ENCODE data around the gene PRKCH. TPM values are rescaled to one million over a fixed set of nuclear protein-coding genes. Genes with fewer than 3 reads are reported as not detected.

Gene PRKCH
- 10 to 100 TPM; 24.6 to 73.6 TPM for total RNA-seq

DNA sequence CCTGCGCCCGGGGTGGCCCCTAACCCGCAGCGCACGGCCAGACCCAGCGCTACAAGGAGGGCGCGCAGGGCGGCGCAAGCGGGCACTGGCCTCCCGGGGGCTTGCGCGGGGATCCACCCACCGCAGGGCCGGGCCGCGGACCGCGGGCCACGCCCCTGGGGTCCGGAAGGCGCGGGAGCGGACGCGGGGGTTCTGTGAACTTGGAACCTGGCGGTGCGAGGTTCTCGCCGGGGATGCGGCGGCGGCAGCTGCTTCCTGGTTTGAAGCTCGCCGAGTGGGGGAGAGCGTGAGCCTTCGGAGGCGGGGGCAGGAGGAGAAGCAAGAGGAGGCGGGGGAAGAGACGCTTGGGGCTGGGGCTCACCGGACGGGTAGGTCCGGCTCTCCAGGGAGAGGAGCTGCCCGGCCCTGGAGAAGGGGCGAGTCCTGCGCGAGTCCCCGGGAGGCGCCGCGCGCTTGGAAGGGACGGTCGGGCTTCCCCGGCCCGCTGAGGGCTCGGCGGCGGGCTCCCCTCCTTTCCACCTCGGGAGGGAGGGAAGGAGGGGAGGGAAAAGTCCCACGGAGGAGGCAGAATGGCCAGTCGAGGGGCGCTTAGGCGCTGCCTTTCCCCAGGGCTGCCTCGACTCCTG, at the start of gene PRKCH:
PRKCH (plus strand) TSS at position 195 of the 626 bp plus-strand sequence. CDS start 523 bp downstream, outside the sequence.
- ATAC-seq (ENCODE audit: insufficient number of reproducible peaks, low FRiP score, low read depth) (no peak), DNase-seq (ENCODE audit: low spot score) (no peak)
- Histone ChIP-seq H3K4me1 (ENCODE audit: control insufficient read depth in 1 of 2, low read depth in 2 of 2) (peaks cover 0 to 17% of the 10 kb centered on the region in 2 donors), H3K27ac (peak within 1 kb of the TSS in 1 of 2 donors; percentile 21), H3K4me3 (peak within 1 kb of the TSS; percentile 83), H3K27me3 (replicated peaks; ENCODE audit: insufficient read depth) (no peaks in the 10 kb centered on the region), H3K36me3 (no peaks in the 10 kb centered on the region), H3K9me3 (no peaks in the 10 kb centered on the region)
- TF ChIP-seq, protein P1, sequence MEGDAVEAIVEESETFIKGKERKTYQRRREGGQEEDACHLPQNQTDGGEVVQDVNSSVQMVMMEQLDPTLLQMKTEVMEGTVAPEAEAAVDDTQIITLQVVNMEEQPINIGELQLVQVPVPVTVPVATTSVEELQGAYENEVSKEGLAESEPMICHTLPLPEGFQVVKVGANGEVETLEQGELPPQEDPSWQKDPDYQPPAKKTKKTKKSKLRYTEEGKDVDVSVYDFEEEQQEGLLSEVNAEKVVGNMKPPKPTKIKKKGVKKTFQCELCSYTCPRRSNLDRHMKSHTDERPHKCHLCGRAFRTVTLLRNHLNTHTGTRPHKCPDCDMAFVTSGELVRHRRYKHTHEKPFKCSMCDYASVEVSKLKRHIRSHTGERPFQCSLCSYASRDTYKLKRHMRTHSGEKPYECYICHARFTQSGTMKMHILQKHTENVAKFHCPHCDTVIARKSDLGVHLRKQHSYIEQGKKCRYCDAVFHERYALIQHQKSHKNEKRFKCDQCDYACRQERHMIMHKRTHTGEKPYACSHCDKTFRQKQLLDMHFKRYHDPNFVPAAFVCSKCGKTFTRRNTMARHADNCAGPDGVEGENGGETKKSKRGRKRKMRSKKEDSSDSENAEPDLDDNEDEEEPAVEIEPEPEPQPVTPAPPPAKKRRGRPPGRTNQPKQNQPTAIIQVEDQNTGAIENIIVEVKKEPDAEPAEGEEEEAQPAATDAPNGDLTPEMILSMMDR (IDR thresholded peaks at IDR 0.05), result no peak

DNA sequence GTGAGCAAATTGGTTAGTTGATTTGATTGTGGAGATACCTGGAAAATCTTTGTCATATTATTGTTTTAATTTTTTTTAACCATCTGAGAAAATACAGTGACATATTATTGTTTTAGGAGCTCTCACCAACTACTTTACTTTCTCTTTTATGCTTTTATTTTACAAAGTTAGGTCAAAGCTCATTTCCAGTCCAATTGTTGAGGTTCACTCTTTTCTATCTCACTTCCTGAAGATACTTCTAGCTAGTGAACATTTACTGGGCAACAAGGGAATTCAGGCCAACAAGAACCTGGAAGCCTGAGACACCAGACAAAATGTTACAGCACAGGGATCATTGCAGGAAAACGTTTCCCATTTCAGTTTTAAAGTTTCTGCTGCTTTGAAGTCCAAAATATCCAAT, 44.1 kb upstream of the PRKCH start:
- TF ChIP-seq, protein P1 (IDR thresholded peaks at IDR 0.05), result no peak

DNA sequence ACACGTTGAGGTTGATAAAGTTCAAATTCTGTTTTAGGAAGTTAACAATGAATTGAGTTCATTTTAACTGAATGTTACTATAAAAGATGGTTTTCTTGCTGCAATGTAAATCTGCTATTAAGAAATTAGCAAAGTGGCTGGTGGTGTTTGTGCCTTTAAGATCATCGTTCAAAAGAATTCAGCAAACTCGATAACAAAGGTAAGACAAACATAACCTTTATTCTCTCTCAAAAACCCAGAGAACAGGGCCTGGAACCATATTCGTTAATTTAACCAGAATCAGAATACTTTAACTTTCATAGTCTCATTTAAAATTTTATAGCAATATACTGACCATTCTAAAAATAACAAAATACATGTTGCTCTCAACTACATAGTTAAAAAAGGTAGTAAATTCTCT, 43.6 kb upstream of the PRKCH start:
- Histone ChIP-seq H3K27me3 (replicated peaks; ENCODE audit: insufficient read depth) (no peaks in the 10 kb centered on the region), H3K27ac (no peak overlapping the region), H3K4me3 (peak overlapping the region; percentile 79), H3K4me1 (ENCODE audit: control insufficient read depth in 1 of 2, low read depth in 2 of 2) (peaks cover 2 to 17% of the 10 kb centered on the region in 2 donors), H3K9me3 (peaks cover 1% of the 10 kb centered on the region), H3K36me3 (no peaks in the 10 kb centered on the region)
- TF ChIP-seq, protein P1 (IDR thresholded peaks at IDR 0.05), result no peak
- DNase-seq (ENCODE audit: low spot score) (no peak), ATAC-seq (ENCODE audit: insufficient number of reproducible peaks, low FRiP score, low read depth) (no peak)

More for the DNA sequence above, 44.1 kb upstream of the PRKCH start:
- ATAC-seq (ENCODE audit: insufficient number of reproducible peaks, low FRiP score, low read depth) (no peak), DNase-seq (ENCODE audit: low spot score) (no peak)
- Histone ChIP-seq H3K27ac (no peak overlapping the region), H3K36me3 (no peaks in the 10 kb centered on the region), H3K4me1 (ENCODE audit: control insufficient read depth in 1 of 2, low read depth in 2 of 2) (peaks cover 7 to 20% of the 10 kb centered on the region in 2 donors), H3K4me3 (no peak overlapping the region), H3K27me3 (replicated peaks; ENCODE audit: insufficient read depth) (no peaks in the 10 kb centered on the region), H3K9me3 (no peaks in the 10 kb centered on the region)

DNA sequence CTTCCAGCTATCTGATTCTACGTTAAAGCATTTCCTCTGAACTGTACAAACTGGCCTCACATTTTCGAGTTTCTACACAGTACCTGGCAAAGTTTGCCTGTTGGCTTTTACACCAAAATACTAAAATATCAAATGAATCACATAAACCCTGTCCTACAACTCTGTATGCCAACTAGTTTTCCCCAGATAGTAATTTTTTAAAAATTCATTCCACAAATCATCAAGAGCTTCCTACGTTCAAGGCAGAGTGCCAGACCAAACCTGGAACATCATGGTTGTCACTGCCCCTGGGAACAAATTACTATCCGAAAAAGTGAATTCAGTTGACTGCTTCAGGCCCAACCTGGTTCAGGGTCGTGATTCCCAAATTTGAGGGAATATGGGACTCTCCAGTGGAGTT, 42.3 kb upstream of the PRKCH start:
- Histone ChIP-seq H3K9me3 (peaks cover 5% of the 10 kb centered on the region), H3K4me3 (peak overlapping the region; percentile 79), H3K27ac (peak overlapping the region; percentile 87 to 96), H3K27me3 (replicated peaks; ENCODE audit: insufficient read depth) (no peaks in the 10 kb centered on the region), H3K36me3 (no peaks in the 10 kb centered on the region), H3K4me1 (ENCODE audit: control insufficient read depth in 1 of 2, low read depth in 2 of 2) (peaks cover 0 to 15% of the 10 kb centered on the region in 2 donors)
- ATAC-seq (ENCODE audit: insufficient number of reproducible peaks, low FRiP score, low read depth) (no peak), DNase-seq (ENCODE audit: low spot score) (no peak)
- TF ChIP-seq, protein P1 (IDR thresholded peaks at IDR 0.05), result no peak

DNA sequence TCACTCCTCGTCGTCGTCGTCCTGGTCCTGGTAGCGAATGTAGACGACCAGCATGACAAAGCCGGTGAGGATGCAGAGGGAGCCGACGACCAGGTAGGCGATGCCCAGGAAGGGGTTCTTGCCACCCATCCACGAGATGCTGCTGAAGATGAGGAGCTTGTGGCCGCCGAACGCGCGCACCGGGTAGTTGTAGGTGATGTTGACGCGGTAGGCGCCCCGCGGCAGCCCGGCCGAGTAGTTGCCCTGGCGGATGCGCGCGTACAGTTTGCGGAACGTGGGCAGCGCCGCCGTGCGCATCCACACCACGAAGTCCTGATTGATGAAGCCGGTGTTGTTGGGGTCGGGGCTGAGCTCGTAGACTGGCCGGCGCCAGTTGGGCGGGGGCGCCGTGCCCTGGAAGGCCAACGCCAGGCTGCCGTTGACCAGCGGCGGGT, 41.3 kb upstream of the PRKCH start:
- ATAC-seq (ENCODE audit: insufficient number of reproducible peaks, low FRiP score, low read depth) (no peak), DNase-seq (ENCODE audit: low spot score) (no peak)
- Histone ChIP-seq H3K36me3 (no peaks in the 10 kb centered on the region), H3K4me1 (ENCODE audit: control insufficient read depth in 1 of 2, low read depth in 2 of 2) (peaks cover 0 to 15% of the 10 kb centered on the region in 2 donors), H3K9me3 (peaks cover 5% of the 10 kb centered on the region), H3K4me3 (peak overlapping the region; percentile 79), H3K27me3 (replicated peaks; ENCODE audit: insufficient read depth) (no peaks in the 10 kb centered on the region), H3K27ac (peak overlapping the region; percentile 87 to 96)
- TF ChIP-seq, protein P1 (IDR thresholded peaks at IDR 0.05), result no peak

Measured in thoracic aorta (tissue), 2 donors.